ENCODE data around the gene KDM7A. TPM values are rescaled to one million over a fixed set of nuclear protein-coding genes. Genes with fewer than 3 reads are reported as not detected.
A peak's percentile ranks its signal among the peaks of the same experiment; 100 is the strongest.

KDM7A gene
- total and polyA plus RNA-seq, 9 of the 15 experiments (the other 6 are each of a cell fraction or from before 2014, with no cell fraction given): 0.90 to 8.4 (median 7.0) TPM

GRCh38 chr7:140084972-140085371 lies 91.8 kb downstream of the KDM7A start (continued):
- TF ChIP-seq, protein P1, sequence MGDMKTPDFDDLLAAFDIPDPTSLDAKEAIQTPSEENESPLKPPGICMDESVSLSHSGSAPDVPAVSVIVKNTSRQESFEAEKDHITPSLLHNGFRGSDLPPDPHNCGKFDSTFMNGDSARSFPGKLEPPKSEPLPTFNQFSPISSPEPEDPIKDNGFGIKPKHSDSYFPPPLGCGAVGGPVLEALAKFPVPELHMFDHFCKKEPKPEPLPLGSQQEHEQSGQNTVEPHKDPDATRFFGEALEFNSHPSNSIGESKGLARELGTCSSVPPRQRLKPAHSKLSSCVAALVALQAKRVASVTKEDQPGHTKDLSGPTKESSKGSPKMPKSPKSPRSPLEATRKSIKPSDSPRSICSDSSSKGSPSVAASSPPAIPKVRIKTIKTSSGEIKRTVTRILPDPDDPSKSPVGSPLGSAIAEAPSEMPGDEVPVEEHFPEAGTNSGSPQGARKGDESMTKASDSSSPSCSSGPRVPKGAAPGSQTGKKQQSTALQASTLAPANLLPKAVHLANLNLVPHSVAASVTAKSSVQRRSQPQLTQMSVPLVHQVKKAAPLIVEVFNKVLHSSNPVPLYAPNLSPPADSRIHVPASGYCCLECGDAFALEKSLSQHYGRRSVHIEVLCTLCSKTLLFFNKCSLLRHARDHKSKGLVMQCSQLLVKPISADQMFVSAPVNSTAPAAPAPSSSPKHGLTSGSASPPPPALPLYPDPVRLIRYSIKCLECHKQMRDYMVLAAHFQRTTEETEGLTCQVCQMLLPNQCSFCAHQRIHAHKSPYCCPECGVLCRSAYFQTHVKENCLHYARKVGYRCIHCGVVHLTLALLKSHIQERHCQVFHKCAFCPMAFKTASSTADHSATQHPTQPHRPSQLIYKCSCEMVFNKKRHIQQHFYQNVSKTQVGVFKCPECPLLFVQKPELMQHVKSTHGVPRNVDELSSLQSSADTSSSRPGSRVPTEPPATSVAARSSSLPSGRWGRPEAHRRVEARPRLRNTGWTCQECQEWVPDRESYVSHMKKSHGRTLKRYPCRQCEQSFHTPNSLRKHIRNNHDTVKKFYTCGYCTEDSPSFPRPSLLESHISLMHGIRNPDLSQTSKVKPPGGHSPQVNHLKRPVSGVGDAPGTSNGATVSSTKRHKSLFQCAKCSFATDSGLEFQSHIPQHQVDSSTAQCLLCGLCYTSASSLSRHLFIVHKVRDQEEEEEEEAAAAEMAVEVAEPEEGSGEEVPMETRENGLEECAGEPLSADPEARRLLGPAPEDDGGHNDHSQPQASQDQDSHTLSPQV (IDR thresholded peaks at IDR 0.05): peak; percentile 74
- no peak for TF ChIP-seq CBX5 (IDR thresholded peaks at IDR 0.05; ENCODE audit: borderline replicate concordance, low read depth)
- peak; percentile 23; the same call in 1 of the 2 replicates for TF ChIP-seq SOX6 (IDR thresholded peaks at IDR 0.05)
- peak in 1 of 2 experiments; percentile 55; a peak in 1 of 4 replicates for TF ChIP-seq HDAC1 (IDR thresholded peaks at IDR 0.05)
- no peak for TF ChIP-seq STAT5B (CRISPR knock-in tag; IDR thresholded peaks at IDR 0.05)
- TF ChIP-seq, protein P2, sequence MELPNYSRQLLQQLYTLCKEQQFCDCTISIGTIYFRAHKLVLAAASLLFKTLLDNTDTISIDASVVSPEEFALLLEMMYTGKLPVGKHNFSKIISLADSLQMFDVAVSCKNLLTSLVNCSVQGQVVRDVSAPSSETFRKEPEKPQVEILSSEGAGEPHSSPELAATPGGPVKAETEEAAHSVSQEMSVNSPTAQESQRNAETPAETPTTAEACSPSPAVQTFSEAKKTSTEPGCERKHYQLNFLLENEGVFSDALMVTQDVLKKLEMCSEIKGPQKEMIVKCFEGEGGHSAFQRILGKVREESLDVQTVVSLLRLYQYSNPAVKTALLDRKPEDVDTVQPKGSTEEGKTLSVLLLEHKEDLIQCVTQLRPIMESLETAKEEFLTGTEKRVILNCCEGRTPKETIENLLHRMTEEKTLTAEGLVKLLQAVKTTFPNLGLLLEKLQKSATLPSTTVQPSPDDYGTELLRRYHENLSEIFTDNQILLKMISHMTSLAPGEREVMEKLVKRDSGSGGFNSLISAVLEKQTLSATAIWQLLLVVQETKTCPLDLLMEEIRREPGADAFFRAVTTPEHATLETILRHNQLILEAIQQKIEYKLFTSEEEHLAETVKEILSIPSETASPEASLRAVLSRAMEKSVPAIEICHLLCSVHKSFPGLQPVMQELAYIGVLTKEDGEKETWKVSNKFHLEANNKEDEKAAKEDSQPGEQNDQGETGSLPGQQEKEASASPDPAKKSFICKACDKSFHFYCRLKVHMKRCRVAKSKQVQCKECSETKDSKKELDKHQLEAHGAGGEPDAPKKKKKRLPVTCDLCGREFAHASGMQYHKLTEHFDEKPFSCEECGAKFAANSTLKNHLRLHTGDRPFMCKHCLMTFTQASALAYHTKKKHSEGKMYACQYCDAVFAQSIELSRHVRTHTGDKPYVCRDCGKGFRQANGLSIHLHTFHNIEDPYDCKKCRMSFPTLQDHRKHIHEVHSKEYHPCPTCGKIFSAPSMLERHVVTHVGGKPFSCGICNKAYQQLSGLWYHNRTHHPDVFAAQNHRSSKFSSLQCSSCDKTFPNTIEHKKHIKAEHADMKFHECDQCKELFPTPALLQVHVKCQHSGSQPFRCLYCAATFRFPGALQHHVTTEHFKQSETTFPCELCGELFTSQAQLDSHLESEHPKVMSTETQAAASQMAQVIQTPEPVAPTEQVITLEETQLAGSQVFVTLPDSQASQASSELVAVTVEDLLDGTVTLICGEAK (IDR thresholded peaks at IDR 0.05): no peak
- TF ChIP-seq, protein P2 (CRISPR knock-in tag; IDR thresholded peaks at IDR 0.05): no peak
- no peak for TF ChIP-seq MITF (IDR thresholded peaks at IDR 0.05)
- TF ChIP-seq ETS1 (conservative IDR thresholded peaks at IDR 0.05; ENCODE audit: control insufficient read depth, low read depth, low read length): no peak
- TF ChIP-seq POLR2A (conservative IDR thresholded peaks at IDR 0.05): 0 out of 2 replicates have a peak, but pooled peaks have one; percentile 22
- TF ChIP-seq SMAD2 (IDR thresholded peaks at IDR 0.05; ENCODE audit: low read depth, low read length): no peak
- TF ChIP-seq ETV5 (CRISPR knock-in tag; IDR thresholded peaks at IDR 0.05; ENCODE audit: low read depth): peak; percentile 49; the same call in 1 of the 2 replicates
- 0 out of 2 replicates have a peak, but pooled peaks have one; percentile 18 for TF ChIP-seq ZKSCAN1 (IDR thresholded peaks at IDR 0.05; ENCODE audit: low read depth, low read length)
- peak; percentile 67 for TF ChIP-seq DPF2 (IDR thresholded peaks at IDR 0.05)

Data from K562 (cell line).